Uterus (tissue), 2 donors: Measurements from ENCODE around the gene PIGN.

ENCODE experiments used
- POLR2A ChIP-seq, 2 donors: fragments of 450-650 bp; IDR thresholded peaks; one replicate each; pipeline ENCODE4 v1.6.1; 2016; ENCODE audit warnings: antibody characterized with exemption in 2 of 2, mild to moderate bottlenecking in 1 of 2, moderate library complexity in 1 of 2
- TF ChIP-seq, protein P1 (sequence below), 4 experiments: fragments of 200-600 bp in 2 of 4; fragments of 450-650 bp in 2 of 4; sonication (generic) in 2 of 4; IDR thresholded peaks; one replicate each; pipeline ENCODE4 v1.5.1; 2016 to 2019; ENCODE audit warnings: antibody characterized with exemption in 4 of 4, mild to moderate bottlenecking in 2 of 4, moderate library complexity in 1 of 4

DNA sequence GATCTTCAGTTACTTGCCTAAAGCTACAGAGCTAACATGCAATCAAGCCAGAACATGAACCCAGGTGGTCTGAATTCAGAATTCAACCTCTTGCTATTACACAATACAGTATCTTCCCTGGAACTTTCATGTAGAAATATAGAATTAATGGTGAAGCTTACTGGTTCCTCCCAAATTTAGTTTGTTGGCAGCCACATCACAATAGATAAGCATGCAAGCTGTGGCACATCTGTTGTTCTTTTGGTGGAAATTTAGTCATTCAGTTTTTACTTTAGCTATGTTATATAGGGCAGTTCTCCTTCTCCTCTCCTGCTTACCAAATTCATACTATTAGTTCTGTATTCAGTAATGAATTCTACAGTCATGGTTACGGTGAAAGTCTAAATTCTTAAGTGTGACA, 193.0 kb downstream of the PIGN start:
- no peak for TF ChIP-seq POLR2A (IDR thresholded peaks at IDR 0.05)
- TF ChIP-seq, protein P1, sequence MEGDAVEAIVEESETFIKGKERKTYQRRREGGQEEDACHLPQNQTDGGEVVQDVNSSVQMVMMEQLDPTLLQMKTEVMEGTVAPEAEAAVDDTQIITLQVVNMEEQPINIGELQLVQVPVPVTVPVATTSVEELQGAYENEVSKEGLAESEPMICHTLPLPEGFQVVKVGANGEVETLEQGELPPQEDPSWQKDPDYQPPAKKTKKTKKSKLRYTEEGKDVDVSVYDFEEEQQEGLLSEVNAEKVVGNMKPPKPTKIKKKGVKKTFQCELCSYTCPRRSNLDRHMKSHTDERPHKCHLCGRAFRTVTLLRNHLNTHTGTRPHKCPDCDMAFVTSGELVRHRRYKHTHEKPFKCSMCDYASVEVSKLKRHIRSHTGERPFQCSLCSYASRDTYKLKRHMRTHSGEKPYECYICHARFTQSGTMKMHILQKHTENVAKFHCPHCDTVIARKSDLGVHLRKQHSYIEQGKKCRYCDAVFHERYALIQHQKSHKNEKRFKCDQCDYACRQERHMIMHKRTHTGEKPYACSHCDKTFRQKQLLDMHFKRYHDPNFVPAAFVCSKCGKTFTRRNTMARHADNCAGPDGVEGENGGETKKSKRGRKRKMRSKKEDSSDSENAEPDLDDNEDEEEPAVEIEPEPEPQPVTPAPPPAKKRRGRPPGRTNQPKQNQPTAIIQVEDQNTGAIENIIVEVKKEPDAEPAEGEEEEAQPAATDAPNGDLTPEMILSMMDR (IDR thresholded peaks at IDR 0.05), result no peak
